Nephron (organoid): ENCODE results near the gene STK32B.
A peak's percentile ranks its signal among the peaks of the same experiment; 100 is the strongest.
"Not testable (repeated sequence)": the region's sequence is repeated elsewhere in the genome, so short reads cannot be mapped to it uniquely, and the experiment has no call there.

ENCODE experiments used
- H3K27ac Mint-ChIP-seq, 3 experiments: 2 replicates each; pipeline ENCODE4 v1.8.0; 2020; ENCODE audit warnings: mixed read lengths in 3 of 3, mild to moderate bottlenecking in 2 of 3, moderate library complexity in 1 of 3
- H3K27me3 Mint-ChIP-seq: 2 replicates; pipeline ENCODE4 v1.8.0; 2021; ENCODE audit warnings: low read depth, mild to moderate bottlenecking, moderate library complexity, mixed read lengths
- H3K36me3 Mint-ChIP-seq: 2 replicates; pipeline ENCODE4 v1.8.0; 2020; ENCODE audit warnings: low read depth, mixed read lengths
- H3K4me1 Mint-ChIP-seq: 2 replicates; pipeline ENCODE4 v1.8.0; 2020; ENCODE audit warnings: mixed read lengths
- H3K4me3 Mint-ChIP-seq, 3 experiments: 2 replicates each; pipeline ENCODE4 v1.8.0; 2020; ENCODE audit warnings: mild to moderate bottlenecking in 3 of 3, mixed read lengths in 3 of 3, moderate library complexity in 2 of 3
- H3K9me3 Mint-ChIP-seq: 2 replicates; pipeline ENCODE4 v1.8.0; 2020; ENCODE audit warnings: mixed read lengths
- CTCF ChIP-seq, 3 experiments: fragments of 200-600 bp; sonication (generic); IDR thresholded peaks; one replicate each; pipeline ENCODE4 v1.5.0; 2021; ENCODE audit warnings: antibody characterized with exemption in 3 of 3; ENCODE audit not compliant: unreplicated experiment in 3 of 3

STK32B gene

GRCh38 chr4:5066101-5066500, 14.8 kb downstream of the STK32B start:
- Mint-ChIP-seq H3K4me3 (no peak overlapping the region), H3K27ac (no peak overlapping the region), H3K27me3 (no peaks in the 10 kb centered on the region), H3K36me3 (no peaks in the 10 kb centered on the region), H3K4me1 (peaks cover 5% of the 10 kb centered on the region), H3K9me3 (peaks cover 4% of the 10 kb centered on the region)
- TF ChIP-seq CTCF (IDR thresholded peaks at IDR 0.05; ENCODE audit: unreplicated experiment in 3 of 3), result no peak

GRCh38 chr4:5066968-5067367, 15.7 kb downstream of the STK32B start:
- H3K9me3 Mint-ChIP-seq, H3K4me3 Mint-ChIP-seq, H3K36me3 Mint-ChIP-seq, H3K4me1 Mint-ChIP-seq, H3K27ac Mint-ChIP-seq, H3K27me3 Mint-ChIP-seq: not testable (repeated sequence)

GRCh38 chr4:5067908-5068307, 16.6 kb downstream of the STK32B start:
- Mint-ChIP-seq H3K27me3 (peaks cover 4% of the 10 kb centered on the region), H3K4me1 (peaks cover 5% of the 10 kb centered on the region), H3K9me3 (no peaks in the 10 kb centered on the region), H3K4me3 (no peak overlapping the region), H3K27ac (no peak overlapping the region), H3K36me3 (no peaks in the 10 kb centered on the region)
- no peak for TF ChIP-seq CTCF (IDR thresholded peaks at IDR 0.05; ENCODE audit: unreplicated experiment in 3 of 3)

- peak overlapping the region in 1 of 3 experiments; percentile 50 for H3K4me3 Mint-ChIP-seq
- no peaks in the 10 kb centered on the region for H3K9me3 Mint-ChIP-seq
- H3K4me1 Mint-ChIP-seq, result peaks cover 5% of the 10 kb centered on the region
- peaks cover 4% of the 10 kb centered on the region for H3K27me3 Mint-ChIP-seq
- TF ChIP-seq CTCF (IDR thresholded peaks at IDR 0.05; ENCODE audit: unreplicated experiment in 3 of 3), result no peak
- no peaks in the 10 kb centered on the region for H3K36me3 Mint-ChIP-seq
- H3K27ac Mint-ChIP-seq, result peak overlapping the region; percentile 84 to 97 (median 92)
Measured at GRCh38 chr4:5069901-5070300, 18.6 kb downstream of the STK32B start.

- Mint-ChIP-seq H3K4me3 (no peak overlapping the region), H3K4me1 (peaks cover 5% of the 10 kb centered on the region), H3K36me3 (no peaks in the 10 kb centered on the region), H3K27ac (no peak overlapping the region), H3K9me3 (no peaks in the 10 kb centered on the region), H3K27me3 (peaks cover 8% of the 10 kb centered on the region)
- TF ChIP-seq CTCF (IDR thresholded peaks at IDR 0.05; ENCODE audit: unreplicated experiment in 3 of 3), result no peak
Measured at GRCh38 chr4:5072948-5073347, 21.7 kb downstream of the STK32B start.

GRCh38 chr4:5078009-5078408, 26.7 kb downstream of the STK32B start:
- no peak for TF ChIP-seq CTCF (IDR thresholded peaks at IDR 0.05; ENCODE audit: unreplicated experiment in 3 of 3)
- no peaks in the 10 kb centered on the region for H3K4me1 Mint-ChIP-seq
- peaks cover 11% of the 10 kb centered on the region for H3K27me3 Mint-ChIP-seq
- H3K9me3 Mint-ChIP-seq, result peaks cover 14% of the 10 kb centered on the region
- no peak overlapping the region for H3K4me3 Mint-ChIP-seq
- H3K27ac Mint-ChIP-seq, result no peak overlapping the region
- H3K36me3 Mint-ChIP-seq, result no peaks in the 10 kb centered on the region
